B cell (primary cell): ENCODE results near the gene KPNB1. TPM values are rescaled to one million over a fixed set of nuclear protein-coding genes. Genes with fewer than 3 reads are reported as not detected.

ENCODE experiments used
- ATAC-seq: fragments of 200-7000 bp; cut with Tn5 transposase; one replicate; pipeline ENCODE4 v1.10.0; 2021; ENCODE audit warnings: low read depth, mild to moderate bottlenecking, moderate number of reproducible peaks, moderate library complexity
- CTCF ChIA-PET: fragments of 350-600 bp; sonication (Branson Sonifier 250); formaldehyde crosslinking; loops from one replicate; lab custom pipeline; 2021; ENCODE audit warnings: antibody characterized with exemption, inconsistent platforms; lab: Charles Lee
- POLR2A ChIA-PET: fragments of 350-600 bp; sonication (Branson Sonifier 250); formaldehyde crosslinking; loops from one replicate; lab custom pipeline; 2021; ENCODE audit warnings: antibody characterized with exemption; lab: Charles Lee
- DNase-seq: peaks from one replicate; pipeline ENCODE4 v3.0.0; 2013
- H2AFZ ChIP-seq: 2 replicates; pipeline ENCODE4 v1.6.1; 2012; ENCODE audit warnings: mild to moderate bottlenecking, low read depth, low read length; ENCODE audit not compliant: insufficient read depth, poor library complexity, severe bottlenecking
- H3K27ac ChIP-seq, 2 donors: 1 replicate in 1 of 2; 2 replicates in 1 of 2; pipeline ENCODE4 v1.5.1; 2012 to 2013; ENCODE audit warnings: low read length in 2 of 2, mild to moderate bottlenecking in 2 of 2, moderate library complexity in 1 of 2
- H3K27me3 ChIP-seq, 4 experiments: fragments of 200-600 bp in 1 of 4; sonication (generic) in 1 of 4; replicated peaks in 1 of 4; 1 replicate in 2 of 4; 2 replicates in 2 of 4; pipeline versions ENCODE4 v1.6.1 to v1.7.0; 2013 to 2016; ENCODE audit warnings: low read length in 3 of 4, mild to moderate bottlenecking in 2 of 4, mixed read lengths in 1 of 4, moderate library complexity in 1 of 4; ENCODE audit not compliant: insufficient read depth in 4 of 4, control insufficient read depth in 3 of 4; ENCODE audit errors: control extremely low read depth in 1 of 4
- H3K36me3 ChIP-seq, 2 experiments: replicated peaks in 1 of 2; 1 replicate in 1 of 2; 2 replicates in 1 of 2; pipeline versions ENCODE4 v1.6.1 to v1.7.1; 2013; ENCODE audit warnings: low read length in 1 of 2; ENCODE audit not compliant: insufficient read depth in 2 of 2, control insufficient read depth in 1 of 2; ENCODE audit errors: control extremely low read depth in 1 of 2, extremely low read depth in 1 of 2
- H3K4me1 ChIP-seq, 2 donors: fragments of 200-600 bp in 1 of 2; sonication (generic) in 1 of 2; 1 replicate in 1 of 2; 2 replicates in 1 of 2; pipeline versions ENCODE4 v1.5.1 to v1.6.1; 2013 to 2017; ENCODE audit warnings: low read length in 2 of 2; ENCODE audit not compliant: control insufficient read depth in 2 of 2, insufficient read depth in 2 of 2
- H3K4me2 ChIP-seq: replicated peaks from 2 replicates; pipeline ENCODE3; 2012; ENCODE audit warnings: mild to moderate bottlenecking, low read depth, low read length; ENCODE audit not compliant: poor library complexity, severe bottlenecking
- H3K4me3 ChIP-seq, 5 experiments: fragments of 200-600 bp in 1 of 5; sonication (generic) in 1 of 5; 1 replicate in 3 of 5; 2 replicates in 2 of 5; pipeline versions ENCODE4 v1.5.1 to v1.7.0; 2011 to 2016; ENCODE audit warnings: low read length in 4 of 5, mild to moderate bottlenecking in 4 of 5, low read depth in 2 of 5, control low read depth in 1 of 5, moderate library complexity in 1 of 5; ENCODE audit not compliant: insufficient read depth in 1 of 5; ENCODE audit errors: control extremely low read depth in 1 of 5, extremely low read depth in 1 of 5
- H3K79me2 ChIP-seq: fragments of 200-600 bp; sonication (generic); one replicate; pipeline ENCODE4 v1.6.0; 2016; ENCODE audit warnings: low read length; ENCODE audit not compliant: control insufficient read depth, insufficient read depth
- H3K9ac ChIP-seq: fragments of 200-600 bp; sonication (generic); 2 replicates; pipeline ENCODE4 v1.6.1; 2017; ENCODE audit warnings: mild to moderate bottlenecking, low read length, moderate library complexity
- H3K9me3 ChIP-seq, 3 donors: one replicate each; pipeline versions ENCODE4 v1.6.1 to v1.7.1; 2013; ENCODE audit warnings: low read length in 2 of 3; ENCODE audit not compliant: control insufficient read depth in 2 of 3, insufficient read depth in 1 of 3; ENCODE audit errors: control extremely low read depth in 1 of 3
- H4K20me1 ChIP-seq: 2 replicates; pipeline ENCODE4 v1.6.0; 2012; ENCODE audit warnings: mild to moderate bottlenecking, low read length; ENCODE audit not compliant: insufficient read depth, control insufficient read depth, poor library complexity, severe bottlenecking
- H3K27ac Mint-ChIP-seq: one replicate; pipeline ENCODE4 v1.8.0; 2021; ENCODE audit warnings: mixed read lengths
- H3K27me3 Mint-ChIP-seq: one replicate; pipeline ENCODE4 v1.8.0; 2021; ENCODE audit warnings: mixed read lengths
- H3K4me1 Mint-ChIP-seq: one replicate; pipeline ENCODE4 v1.8.0; 2021; ENCODE audit warnings: mixed read lengths
- H3K4me3 Mint-ChIP-seq: one replicate; pipeline ENCODE4 v1.8.0; 2021; ENCODE audit warnings: mixed read lengths
- H3K9me3 Mint-ChIP-seq: one replicate; pipeline ENCODE4 v1.8.0; 2022; ENCODE audit warnings: mixed read lengths; ENCODE audit not compliant: insufficient read depth
- CTCF ChIP-seq: fragments of 200-600 bp; IDR thresholded peaks from one replicate; pipeline ENCODE4 v1.8.0; 2022; ENCODE audit warnings: antibody characterized with exemption, mild to moderate bottlenecking
- EZH2 ChIP-seq: IDR thresholded peaks from 2 replicates; pipeline ENCODE4 v1.6.1; 2012; ENCODE audit warnings: borderline replicate concordance, low read depth, mild to moderate bottlenecking, moderate library complexity, low read length; ENCODE audit not compliant: insufficient read depth, poor library complexity, severe bottlenecking
- WGBS: methylation state at CpG from one replicate; pipeline ENCODE4 v1.1.5; 2013; ENCODE audit warnings: missing lambda C conversion rate; ENCODE audit not compliant: insufficient coverage; 5-methylcytosine and 5-hydroxymethylcytosine counted together
- intact Hi-C: fragments of 100-400 bp; cut with micrococcal nuclease; formaldehyde crosslinking; loops from one replicate; pipeline ENCODE4 v1.10.0; 2022
- polyA plus RNA-seq: library from polyadenylated mRNA; depleted of rRNA; stranded (reverse); fragments of >200 nt; gene quantifications from 2 replicates; pipeline ENCODE4 v1.2.3, GENCODE V29; 2012
- total RNA-seq, 2 donors: library from RNA; stranded (reverse); fragments of 120-200 nt in 1 of 2; gene quantifications; 1 replicate in 1 of 2; 2 replicates in 1 of 2; pipeline versions ENCODE4 v1.2.3 to v1.2.4, GENCODE V29; 2013 to 2022

KPNB1 gene
- total and polyA plus RNA-seq, 2 donors (not counting 1 experiment from before 2014, with no cell fraction given): 60.6 to 278 TPM

- H3K27me3 ChIP-seq: peaks cover 0 to 5% (median 2%) of the 10 kb centered on the region in 4 experiments
- no peak overlapping the region for H3K9ac ChIP-seq
- H3K4me3 ChIP-seq: no peak overlapping the region
- H4K20me1 ChIP-seq: no peaks in the 10 kb centered on the region
- DNase-seq: no peak
- H3K4me2 ChIP-seq: peak overlapping the region; percentile 98
- H3K79me2 ChIP-seq: peaks cover 3% of the 10 kb centered on the region
- H3K27ac ChIP-seq: no peak overlapping the region
- intact Hi-C loops: loop anchor here (2.0 to 10.0 kb wide), 2 partner anchors 42 to 112 kb away; no protein-coding TSS in a partner anchor
- ChIA-PET CTCF (interaction anchor here (1.0 to 1.5 kb wide), 3 partner anchors 26 to 109 kb away, joined by 3 to 4 read pairs (median 4); no protein-coding TSS in a partner anchor), POLR2A (interaction anchor here (1.0 kb wide), 1 partner anchor 13 kb away, joined by 3 read pairs; no protein-coding TSS in a partner anchor)
- Mint-ChIP-seq H3K9me3 (no peaks in the 10 kb centered on the region), H3K27me3 (no peaks in the 10 kb centered on the region), H3K4me3 (peak overlapping the region; percentile 82), H3K4me1 (peaks cover 33% of the 10 kb centered on the region), H3K27ac (no peak overlapping the region)
- no peaks in the 10 kb centered on the region for H3K36me3 ChIP-seq
- H2AFZ ChIP-seq: no peak overlapping the region
- TF ChIP-seq CTCF (no peak), EZH2 (no peak)
- ATAC-seq: no peak
- WGBS: no CpG with 5 or more reads among the region's 2 CpGs
- H3K4me1 ChIP-seq: peaks cover 23 to 32% of the 10 kb centered on the region in 2 donors
- no peaks in the 10 kb centered on the region for H3K9me3 ChIP-seq
Observed at GRCh38 chr17:47692137-47692894, 42.6 kb downstream of the KPNB1 start.
